Measurements from ENCODE around the gene ZNRF1. TPM values are rescaled to one million over a fixed set of nuclear protein-coding genes. Genes with fewer than 3 reads are reported as not detected.
A peak's percentile ranks its signal among the peaks of the same experiment; 100 is the strongest.

ZNRF1 gene
- total RNA-seq, 4 donors from 2014 or later, result 13.0 to 16.7 (median 15.8) TPM

DNA sequence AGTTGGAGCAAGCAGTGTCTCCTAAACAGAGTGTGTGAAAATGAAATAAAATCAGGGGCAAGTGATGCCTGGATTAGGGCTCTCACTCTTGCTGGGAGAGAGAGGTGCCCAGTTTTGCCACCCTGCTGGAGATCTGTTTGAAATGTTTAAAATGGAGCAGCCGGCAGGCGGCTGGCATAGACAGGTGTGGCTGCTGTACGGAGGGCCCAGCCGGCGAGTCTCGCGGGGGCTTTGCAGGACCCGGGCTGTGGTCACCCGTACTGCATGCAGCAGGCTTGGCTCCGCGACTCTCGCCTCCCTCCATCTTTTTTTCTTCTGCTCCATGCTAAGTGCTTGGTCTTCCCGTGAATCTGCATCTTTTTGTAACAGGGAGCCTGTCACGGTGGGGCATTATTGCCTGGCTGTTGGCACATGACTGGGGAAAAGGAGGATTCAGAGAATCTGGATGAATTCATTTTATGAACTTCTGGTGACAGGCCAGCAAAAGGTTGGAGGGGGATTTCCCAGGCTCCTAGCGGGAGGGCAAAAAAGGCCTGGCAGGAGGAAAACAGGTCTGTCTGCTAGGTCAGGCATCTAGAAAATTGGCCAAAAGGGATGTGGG, 1.8 kb downstream of the ZNRF1 start:
- no peak for TF ChIP-seq POLR2AphosphoS5 (IDR thresholded peaks at IDR 0.05)
- no peak for TF ChIP-seq POLR2A (IDR thresholded peaks at IDR 0.05)
- no peak for TF ChIP-seq EP300 (IDR thresholded peaks at IDR 0.05)
- no peaks in the 10 kb centered on the region for H3K36me3 ChIP-seq
- peaks cover 45% of the 10 kb centered on the region for H3K4me1 ChIP-seq
- H3K27me3 ChIP-seq, result no peaks in the 10 kb centered on the region
- peak overlapping the region; percentile 94 for H3K4me3 ChIP-seq
- H3K27ac ChIP-seq, result peak overlapping the region; percentile 8
- DNase-seq (ENCODE audit: low spot score in 2 of 2), result no peak
- WGBS, result 8% methylated on average over 15 of the region's 15 CpGs
- H3K9me3 ChIP-seq, result no peaks in the 10 kb centered on the region

DNA sequence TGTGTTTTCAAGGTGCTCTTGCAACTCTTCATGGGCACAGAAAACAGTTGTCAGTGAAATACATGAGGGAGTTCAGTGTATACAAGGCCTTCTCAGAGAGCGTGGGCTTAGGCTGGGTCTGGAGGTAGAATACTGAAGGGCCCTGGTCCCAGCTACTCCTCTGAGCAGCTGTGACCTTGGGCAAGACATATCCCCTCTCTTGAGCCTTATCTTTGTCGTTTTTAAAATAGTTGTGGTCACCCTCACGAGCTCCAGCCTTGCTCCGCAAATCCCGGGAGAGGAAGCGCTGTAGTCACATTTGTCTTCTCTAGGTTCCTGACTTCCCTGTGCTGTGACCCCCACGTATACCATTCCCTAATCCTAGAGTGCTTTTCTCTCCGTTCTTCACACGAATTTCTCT, 3.6 kb downstream of the ZNRF1 start:
- H3K36me3 ChIP-seq, result no peaks in the 10 kb centered on the region
- no peak overlapping the region for H3K27ac ChIP-seq
- H3K27me3 ChIP-seq, result no peaks in the 10 kb centered on the region
- no peak for DNase-seq (ENCODE audit: low spot score in 2 of 2)
- TF ChIP-seq, protein P1, sequence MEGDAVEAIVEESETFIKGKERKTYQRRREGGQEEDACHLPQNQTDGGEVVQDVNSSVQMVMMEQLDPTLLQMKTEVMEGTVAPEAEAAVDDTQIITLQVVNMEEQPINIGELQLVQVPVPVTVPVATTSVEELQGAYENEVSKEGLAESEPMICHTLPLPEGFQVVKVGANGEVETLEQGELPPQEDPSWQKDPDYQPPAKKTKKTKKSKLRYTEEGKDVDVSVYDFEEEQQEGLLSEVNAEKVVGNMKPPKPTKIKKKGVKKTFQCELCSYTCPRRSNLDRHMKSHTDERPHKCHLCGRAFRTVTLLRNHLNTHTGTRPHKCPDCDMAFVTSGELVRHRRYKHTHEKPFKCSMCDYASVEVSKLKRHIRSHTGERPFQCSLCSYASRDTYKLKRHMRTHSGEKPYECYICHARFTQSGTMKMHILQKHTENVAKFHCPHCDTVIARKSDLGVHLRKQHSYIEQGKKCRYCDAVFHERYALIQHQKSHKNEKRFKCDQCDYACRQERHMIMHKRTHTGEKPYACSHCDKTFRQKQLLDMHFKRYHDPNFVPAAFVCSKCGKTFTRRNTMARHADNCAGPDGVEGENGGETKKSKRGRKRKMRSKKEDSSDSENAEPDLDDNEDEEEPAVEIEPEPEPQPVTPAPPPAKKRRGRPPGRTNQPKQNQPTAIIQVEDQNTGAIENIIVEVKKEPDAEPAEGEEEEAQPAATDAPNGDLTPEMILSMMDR (IDR thresholded peaks at IDR 0.05), result no peak
- no peak for TF ChIP-seq POLR2AphosphoS5 (IDR thresholded peaks at IDR 0.05)
- TF ChIP-seq EP300 (IDR thresholded peaks at IDR 0.05), result no peak
- TF ChIP-seq POLR2A (IDR thresholded peaks at IDR 0.05), result no peak
- WGBS, result 71% methylated on average over 9 of the region's 9 CpGs
- H3K4me3 ChIP-seq, result no peak overlapping the region
- H3K9me3 ChIP-seq, result no peaks in the 10 kb centered on the region
- H3K4me1 ChIP-seq, result peaks cover 45% of the 10 kb centered on the region

DNA sequence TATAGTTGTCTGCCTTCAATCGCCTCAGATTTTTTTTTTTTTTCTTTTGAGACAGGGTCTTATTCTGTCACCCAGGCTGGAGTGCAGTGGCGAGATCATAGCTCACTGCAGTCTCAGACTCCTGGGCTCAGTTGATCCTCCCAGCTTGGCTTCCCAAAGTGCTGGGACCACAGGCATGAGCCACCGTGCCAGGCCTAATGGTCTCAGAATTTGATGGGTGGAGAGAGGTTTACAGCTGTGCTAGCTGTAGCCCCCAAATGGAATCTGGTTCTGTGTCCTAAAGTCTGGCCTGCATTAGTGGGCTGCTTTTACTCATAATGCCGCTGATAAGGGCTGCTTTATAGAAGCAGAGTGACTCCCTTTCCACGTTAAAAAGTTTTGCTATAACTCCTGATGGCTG, 5.1 kb downstream of the ZNRF1 start:
- no peak for DNase-seq (ENCODE audit: low spot score in 2 of 2)
- Histone ChIP-seq H3K4me1 (peaks cover 38% of the 10 kb centered on the region), H3K27me3 (no peaks in the 10 kb centered on the region), H3K9me3 (no peaks in the 10 kb centered on the region), H3K4me3 (no peak overlapping the region), H3K36me3 (no peaks in the 10 kb centered on the region), H3K27ac (no peak overlapping the region)
- TF ChIP-seq POLR2A (IDR thresholded peaks at IDR 0.05) (no peak), EP300 (IDR thresholded peaks at IDR 0.05) (no peak), POLR2AphosphoS5 (IDR thresholded peaks at IDR 0.05) (no peak)
- TF ChIP-seq, protein P1 (IDR thresholded peaks at IDR 0.05), result no peak
- WGBS, result 90% methylated on average over 5 of the region's 5 CpGs

DNA sequence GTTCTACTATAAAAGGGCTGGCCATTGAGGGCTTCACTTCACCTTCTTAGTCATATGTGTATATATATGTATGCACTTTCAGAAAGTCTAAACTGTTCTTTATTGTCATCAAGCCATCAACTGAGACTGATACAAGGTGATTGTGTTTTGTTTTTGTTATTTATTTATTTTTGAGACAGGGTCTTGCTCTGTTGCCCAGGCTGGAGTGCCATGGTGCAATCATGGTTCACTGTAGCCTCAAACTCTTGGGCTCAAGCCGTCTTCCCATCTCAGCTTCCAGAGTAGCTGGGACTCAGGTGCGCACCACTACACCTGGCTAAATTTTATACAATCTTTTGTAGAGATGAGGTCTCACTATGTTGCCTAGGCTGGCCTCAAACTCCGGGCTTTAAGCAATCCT, 5.6 kb downstream of the ZNRF1 start:
- Histone ChIP-seq H3K27ac (no peak overlapping the region), H3K27me3 (no peaks in the 10 kb centered on the region), H3K4me1 (peaks cover 36% of the 10 kb centered on the region), H3K4me3 (no peak overlapping the region), H3K9me3 (no peaks in the 10 kb centered on the region), H3K36me3 (no peaks in the 10 kb centered on the region)
- WGBS, result 100% methylated on average over 3 of the region's 3 CpGs
- TF ChIP-seq EP300 (IDR thresholded peaks at IDR 0.05) (no peak), POLR2AphosphoS5 (IDR thresholded peaks at IDR 0.05) (no peak)
- no peak for DNase-seq (ENCODE audit: low spot score in 2 of 2)

DNA sequence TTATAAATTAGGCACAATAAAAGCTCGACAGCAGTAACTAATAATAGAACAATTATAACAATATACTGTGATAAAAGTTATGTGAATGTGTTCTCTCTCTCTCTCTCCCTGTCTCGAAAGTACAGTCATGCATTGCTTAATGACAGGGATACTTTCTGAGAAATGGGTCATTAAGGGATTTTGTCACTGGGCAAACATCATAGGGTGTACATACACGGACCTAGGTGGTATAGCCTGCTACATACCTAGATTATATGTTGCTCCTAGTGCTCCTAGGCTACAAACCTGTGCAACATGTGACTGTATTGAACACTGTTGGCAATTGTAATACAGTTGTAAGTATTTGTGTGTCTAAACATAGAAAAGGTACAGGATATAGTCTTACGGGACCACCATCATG, 6.9 kb downstream of the ZNRF1 start:
- Histone ChIP-seq H3K4me1 (peaks cover 24% of the 10 kb centered on the region), H3K27ac (no peak overlapping the region), H3K4me3 (no peak overlapping the region), H3K27me3 (no peaks in the 10 kb centered on the region), H3K9me3 (no peaks in the 10 kb centered on the region), H3K36me3 (no peaks in the 10 kb centered on the region)
- TF ChIP-seq POLR2A (IDR thresholded peaks at IDR 0.05) (no peak), POLR2AphosphoS5 (IDR thresholded peaks at IDR 0.05) (no peak), EP300 (IDR thresholded peaks at IDR 0.05) (no peak)
- TF ChIP-seq, protein P1 (IDR thresholded peaks at IDR 0.05), result no peak
- WGBS, result 86% methylated on average over 4 of the region's 4 CpGs
- DNase-seq (ENCODE audit: low spot score in 2 of 2), result no peak

DNA sequence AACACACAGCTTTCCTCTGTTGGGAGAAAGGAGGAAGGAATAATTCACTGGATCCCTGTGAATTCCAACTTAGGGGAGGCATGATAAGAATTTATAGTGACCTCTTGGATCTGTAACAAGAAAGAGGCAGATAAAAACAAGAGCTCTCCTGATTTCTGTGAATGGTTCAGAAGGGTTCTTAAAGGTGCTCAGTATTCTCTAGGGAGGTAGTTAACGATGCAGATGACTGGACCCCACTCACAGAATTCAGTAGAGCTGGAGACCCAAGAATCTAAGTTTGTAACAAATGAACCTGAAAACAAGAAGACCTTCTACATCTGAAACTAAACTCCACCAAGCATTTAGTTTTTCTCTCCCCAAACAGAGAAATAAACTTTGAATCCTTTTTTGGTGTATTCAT, 8.6 kb downstream of the ZNRF1 start:
- H3K9me3 ChIP-seq, result no peaks in the 10 kb centered on the region
- no peak for DNase-seq (ENCODE audit: low spot score in 2 of 2)
- no peaks in the 10 kb centered on the region for H3K36me3 ChIP-seq
- no peaks in the 10 kb centered on the region for H3K27me3 ChIP-seq
- peaks cover 26% of the 10 kb centered on the region for H3K4me1 ChIP-seq
- TF ChIP-seq POLR2AphosphoS5 (IDR thresholded peaks at IDR 0.05), result no peak
- WGBS, result 90% methylated on average over 1 of the region's 1 CpG
- H3K4me3 ChIP-seq, result no peak overlapping the region
- no peak overlapping the region for H3K27ac ChIP-seq

DNA sequence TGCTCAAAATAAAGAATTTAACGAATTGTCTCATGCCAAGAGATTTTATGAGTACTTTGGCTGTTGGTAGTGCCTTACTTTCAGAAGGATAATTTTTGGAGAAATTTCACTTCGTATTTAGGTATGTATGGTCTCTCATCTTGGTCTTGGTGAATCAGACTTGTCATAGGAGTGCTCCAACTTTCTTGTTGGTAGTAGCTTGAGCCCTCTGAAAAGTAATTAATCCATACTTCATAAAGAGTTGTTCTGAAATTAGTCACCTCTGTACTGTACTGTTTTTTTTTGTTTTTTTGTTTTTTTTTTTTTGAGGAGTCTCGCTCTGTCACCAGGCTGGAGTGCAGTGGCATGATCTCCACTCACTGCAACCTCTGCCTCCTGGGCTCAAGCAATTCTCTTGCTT, 11.6 kb downstream of the ZNRF1 start:
- peaks cover 27% of the 10 kb centered on the region for H3K4me1 ChIP-seq
- 48% methylated on average over 3 of the region's 3 CpGs for WGBS
- peak overlapping the region; percentile 93 for H3K27ac ChIP-seq

More for the DNA sequence above, 11.6 kb downstream of the ZNRF1 start:
- Histone ChIP-seq H3K36me3 (no peaks in the 10 kb centered on the region), H3K4me3 (no peak overlapping the region), H3K27me3 (no peaks in the 10 kb centered on the region), H3K9me3 (no peaks in the 10 kb centered on the region)
- no peak for DNase-seq (ENCODE audit: low spot score in 2 of 2)
- TF ChIP-seq POLR2AphosphoS5 (IDR thresholded peaks at IDR 0.05) (no peak), EP300 (IDR thresholded peaks at IDR 0.05) (no peak), POLR2A (IDR thresholded peaks at IDR 0.05) (no peak)
- TF ChIP-seq, protein P1 (IDR thresholded peaks at IDR 0.05), result no peak

Measured in suprapubic skin (tissue), 4 donors.